Measurements from ENCODE around the gene MYL6B. TPM values are rescaled to one million over a fixed set of nuclear protein-coding genes. Genes with fewer than 3 reads are reported as not detected.

The MYL6B gene
- total RNA-seq, 2 experiments from 2014 or later: 56.6 to 77.6 TPM

- POLR2A ChIA-PET: interaction anchor here (0.7 to 1.3 kb wide), 2 partner anchors 23 to 290 kb away, joined by 3 read pairs; no protein-coding TSS in a partner anchor
- BruUV-seq (replicated peaks): no TSS peak
- TF ChIP-seq EZH2phosphoT487 (IDR thresholded peaks at IDR 0.05; ENCODE audit: borderline replicate concordance, low read depth, low read length) (no peak), CTCF (conservative IDR thresholded peaks at IDR 0.05; ENCODE audit: low read length) (no peak)
- intact Hi-C loops (cut with micrococcal nuclease; ENCODE audit: unreplicated experiment): no loop called here
- Histone ChIP-seq H3K4me3 (ENCODE audit: low read depth, low read length, poor library complexity, severe bottlenecking) (no peak overlapping the region), H3K9me2 (ENCODE audit: insufficient read depth, low read length) (no peaks in the 10 kb centered on the region), H4K20me1 (ENCODE audit: insufficient read depth, low read length) (no peaks in the 10 kb centered on the region), H3K79me2 (ENCODE audit: insufficient read depth, low read depth, low read length) (no peaks in the 10 kb centered on the region), H2AFZ (ENCODE audit: low read length) (no peak overlapping the region), H3K4me1 (ENCODE audit: insufficient read depth, low read length, poor library complexity, severe bottlenecking) (no peaks in the 10 kb centered on the region), H3K27ac (ENCODE audit: low read depth, low read length, poor library complexity, severe bottlenecking) (no peak overlapping the region), H3K4me2 (ENCODE audit: low read length) (no peak overlapping the region), H3K36me3 (ENCODE audit: insufficient read depth, low read length) (peaks cover 79% of the 10 kb centered on the region), H3K9me3 (ENCODE audit: low read length) (no peaks in the 10 kb centered on the region)
- CTCF ChIA-PET (ENCODE audit: unreplicated experiment): no interaction called here
- no peak for DNase-seq (ENCODE audit: low spot score)
Observed at GRCh38 chr12:56141946-56142784, 10.2 kb upstream of the MYL6B start.

GRCh38 chr12:56143217-56143616 lies 9.2 kb upstream of the MYL6B start:
- H3K4me1 ChIP-seq (ENCODE audit: insufficient read depth, low read length, poor library complexity, severe bottlenecking): no peaks in the 10 kb centered on the region
- no peaks in the 10 kb centered on the region for H3K9me2 ChIP-seq (ENCODE audit: insufficient read depth, low read length)
- intact Hi-C loops (cut with micrococcal nuclease; ENCODE audit: unreplicated experiment): no loop called here
- H3K79me2 ChIP-seq (ENCODE audit: insufficient read depth, low read depth, low read length): no peaks in the 10 kb centered on the region
- TF ChIP-seq EZH2phosphoT487 (IDR thresholded peaks at IDR 0.05; ENCODE audit: borderline replicate concordance, low read depth, low read length) (no peak), CTCF (conservative IDR thresholded peaks at IDR 0.05; ENCODE audit: low read length) (no peak)
- H3K9me3 ChIP-seq (ENCODE audit: low read length): no peaks in the 10 kb centered on the region
- no TSS peak for BruUV-seq (replicated peaks)
- CTCF ChIA-PET (ENCODE audit: unreplicated experiment): no interaction called here
- no peak overlapping the region for H2AFZ ChIP-seq (ENCODE audit: low read length)
- POLR2A ChIA-PET: no interaction called here
- no peak overlapping the region for H3K4me2 ChIP-seq (ENCODE audit: low read length)
- no peaks in the 10 kb centered on the region for H4K20me1 ChIP-seq (ENCODE audit: insufficient read depth, low read length)
- no peak for DNase-seq (ENCODE audit: low spot score)
- H3K4me3 ChIP-seq (ENCODE audit: low read depth, low read length, poor library complexity, severe bottlenecking): no peak overlapping the region
- H3K36me3 ChIP-seq (ENCODE audit: insufficient read depth, low read length): peaks cover 68% of the 10 kb centered on the region
- H3K27ac ChIP-seq (ENCODE audit: low read depth, low read length, poor library complexity, severe bottlenecking): no peak overlapping the region

GRCh38 chr12:56143870-56144269 lies 8.5 kb upstream of the MYL6B start:
- no peaks in the 10 kb centered on the region for H3K4me1 ChIP-seq (ENCODE audit: insufficient read depth, low read length, poor library complexity, severe bottlenecking)
- TF ChIP-seq CTCF (conservative IDR thresholded peaks at IDR 0.05; ENCODE audit: low read length) (no peak), EZH2phosphoT487 (IDR thresholded peaks at IDR 0.05; ENCODE audit: borderline replicate concordance, low read depth, low read length) (no peak)
- intact Hi-C loops (cut with micrococcal nuclease; ENCODE audit: unreplicated experiment): no loop called here
- DNase-seq (ENCODE audit: low spot score): no peak
- no peak overlapping the region for H3K27ac ChIP-seq (ENCODE audit: low read depth, low read length, poor library complexity, severe bottlenecking)
- no peaks in the 10 kb centered on the region for H3K9me3 ChIP-seq (ENCODE audit: low read length)
- CTCF ChIA-PET (ENCODE audit: unreplicated experiment): interaction anchor here (0.6 kb wide), 1 partner anchor 46 kb away, joined by 10 read pairs; no protein-coding TSS in a partner anchor
- H4K20me1 ChIP-seq (ENCODE audit: insufficient read depth, low read length): no peaks in the 10 kb centered on the region
- no peak overlapping the region for H3K4me3 ChIP-seq (ENCODE audit: low read depth, low read length, poor library complexity, severe bottlenecking)
- POLR2A ChIA-PET: interaction anchor here (0.9 kb wide), 1 partner anchor 15 kb away, joined by 3 read pairs; no protein-coding TSS in a partner anchor
- H2AFZ ChIP-seq (ENCODE audit: low read length): no peak overlapping the region
- H3K4me2 ChIP-seq (ENCODE audit: low read length): no peak overlapping the region
- peaks cover 62% of the 10 kb centered on the region for H3K36me3 ChIP-seq (ENCODE audit: insufficient read depth, low read length)
- H3K9me2 ChIP-seq (ENCODE audit: insufficient read depth, low read length): no peaks in the 10 kb centered on the region
- H3K79me2 ChIP-seq (ENCODE audit: insufficient read depth, low read depth, low read length): no peaks in the 10 kb centered on the region
- BruUV-seq (replicated peaks): no TSS peak
